ENCODE data around the gene EPHA4. TPM values are rescaled to one million over a fixed set of nuclear protein-coding genes. Genes with fewer than 3 reads are reported as not detected.

EPHA4 gene
- total RNA-seq, 1 experiment from 2014 or later, result 5.4 TPM

- Histone ChIP-seq H3K27me3 (no peaks in the 10 kb centered on the region), H3K36me3 (no peaks in the 10 kb centered on the region), H3K4me3 (peak overlapping the region; percentile 39), H3K9me3 (no peaks in the 10 kb centered on the region)
- DNase-seq, result no peak
These were observed 70.2 kb downstream of the EPHA4 start for GRCh38 chr2:221501883-221502269.

DNA sequence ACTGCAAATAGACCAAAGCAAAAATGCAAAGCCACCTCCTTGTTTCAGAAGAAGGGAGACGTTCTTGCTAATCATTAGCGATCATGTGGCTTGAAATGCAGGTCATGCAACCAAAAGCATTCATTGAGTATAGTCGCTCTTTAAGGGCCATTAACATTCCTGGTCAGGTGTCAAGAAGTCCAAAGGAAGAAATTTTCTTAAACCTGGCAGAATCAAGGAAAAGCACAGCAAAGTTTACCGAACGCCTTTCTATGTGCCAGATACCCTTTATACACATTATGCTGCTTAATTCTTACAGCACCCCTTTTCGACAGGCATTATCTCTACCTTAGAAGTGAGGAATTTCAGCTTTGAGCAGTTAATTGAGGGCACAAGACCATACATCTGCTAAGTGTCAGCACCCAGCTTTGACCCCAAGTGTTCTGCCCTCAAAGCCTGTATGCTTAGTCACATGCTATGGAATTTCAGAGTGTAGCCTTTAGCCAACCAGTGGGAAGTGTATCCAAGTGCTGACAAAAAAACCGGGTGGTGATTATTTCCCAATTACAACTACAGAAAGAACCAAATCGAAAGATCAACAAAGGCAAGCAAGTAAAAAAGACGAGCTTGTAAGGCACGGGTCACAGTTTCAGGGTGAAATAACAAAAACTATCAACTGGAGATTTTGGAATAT lies 70.8 kb downstream of the EPHA4 start:
- Histone ChIP-seq H3K36me3 (no peaks in the 10 kb centered on the region; the same call in 1 of the 2 replicates), H3K4me3 (peak overlapping the region; percentile 39), H3K27me3 (no peaks in the 10 kb centered on the region), H3K9me3 (no peaks in the 10 kb centered on the region)
- DNase-seq, result peak; percentile 61

DNA sequence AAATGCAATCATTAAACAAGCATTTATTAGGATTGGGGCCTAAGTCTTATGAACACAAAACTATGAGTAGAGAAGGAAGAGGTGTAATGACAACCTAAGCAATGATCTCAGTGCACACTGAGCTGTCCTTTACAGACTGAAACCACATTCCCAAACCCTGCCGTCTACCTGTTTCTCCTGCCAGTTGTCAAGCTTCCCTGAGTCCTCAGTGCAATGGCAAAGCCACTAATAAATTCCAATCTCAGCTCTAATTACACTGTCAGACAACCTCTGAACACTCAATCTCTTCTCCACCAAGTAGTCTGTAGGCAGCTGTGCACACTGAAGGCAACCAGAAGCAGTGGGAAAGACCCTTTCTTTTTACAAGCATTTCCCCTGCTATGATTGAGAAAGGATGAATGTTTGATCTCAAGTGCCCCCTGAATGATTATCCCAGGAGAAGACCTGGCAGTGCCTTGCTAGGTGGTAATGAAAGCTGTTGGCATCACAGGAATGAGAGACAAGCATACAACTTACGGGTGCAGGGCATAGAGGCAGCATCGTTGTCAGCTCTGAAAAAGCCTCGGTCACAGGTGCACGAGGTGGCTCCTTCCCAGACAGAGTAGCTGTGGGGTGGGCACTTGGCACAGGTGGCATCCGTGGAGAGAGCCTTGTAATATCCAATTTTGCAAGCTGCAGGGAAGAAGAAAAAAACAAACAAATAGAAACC lies 71.4 kb downstream of the EPHA4 start:
- H3K4me3 ChIP-seq, result no peak overlapping the region
- no peaks in the 10 kb centered on the region for H3K27me3 ChIP-seq
- H3K9me3 ChIP-seq, result no peaks in the 10 kb centered on the region
- no peaks in the 10 kb centered on the region; the same call in 1 of the 2 replicates for H3K36me3 ChIP-seq
- DNase-seq, result no peak

GRCh38 chr2:221495731-221496130 lies 76.4 kb downstream of the EPHA4 start:
- Histone ChIP-seq H3K9me3 (no peaks in the 10 kb centered on the region), H3K27me3 (no peaks in the 10 kb centered on the region), H3K4me3 (no peak overlapping the region), H3K36me3 (no peaks in the 10 kb centered on the region; the same call in 1 of the 2 replicates)
- no peak for DNase-seq

DNA sequence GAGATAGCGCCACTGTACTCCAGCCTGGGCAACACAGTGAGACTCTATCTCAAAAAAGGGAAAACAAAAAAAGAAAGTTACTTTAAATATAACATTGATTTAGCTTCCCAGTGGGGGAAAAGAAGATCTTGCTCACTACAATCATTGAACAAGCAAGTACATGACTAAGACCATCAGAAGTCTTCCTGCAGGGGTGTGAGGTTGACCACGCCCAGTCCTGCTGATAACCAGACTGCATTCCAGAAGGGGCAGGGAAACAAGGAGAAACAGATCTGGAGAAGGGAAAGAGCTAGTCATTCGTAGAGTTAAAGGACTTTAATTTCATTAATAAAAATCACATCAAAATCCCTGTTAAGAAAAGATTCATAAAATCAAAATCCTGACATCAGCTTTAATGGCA lies 77.5 kb downstream of the EPHA4 start:
- H3K27me3 ChIP-seq, result no peaks in the 10 kb centered on the region
- no peaks in the 10 kb centered on the region for H3K9me3 ChIP-seq
- peak; percentile 11 for DNase-seq
- no peaks in the 10 kb centered on the region; the same call in 1 of the 2 replicates for H3K36me3 ChIP-seq
- no peak overlapping the region for H3K4me3 ChIP-seq

GRCh38 chr2:221493391-221493790 lies 78.7 kb downstream of the EPHA4 start:
- no peak for DNase-seq
- Histone ChIP-seq H3K4me3 (no peak overlapping the region), H3K36me3 (no peaks in the 10 kb centered on the region; the same call in 1 of the 2 replicates), H3K27me3 (no peaks in the 10 kb centered on the region), H3K9me3 (no peaks in the 10 kb centered on the region)

GRCh38 chr2:221492636-221493035 lies 79.5 kb downstream of the EPHA4 start:
- Histone ChIP-seq H3K4me3 (no peak overlapping the region), H3K27me3 (no peaks in the 10 kb centered on the region), H3K36me3 (no peaks in the 10 kb centered on the region; the same call in 1 of the 2 replicates), H3K9me3 (no peaks in the 10 kb centered on the region)
- no peak for DNase-seq

DNA sequence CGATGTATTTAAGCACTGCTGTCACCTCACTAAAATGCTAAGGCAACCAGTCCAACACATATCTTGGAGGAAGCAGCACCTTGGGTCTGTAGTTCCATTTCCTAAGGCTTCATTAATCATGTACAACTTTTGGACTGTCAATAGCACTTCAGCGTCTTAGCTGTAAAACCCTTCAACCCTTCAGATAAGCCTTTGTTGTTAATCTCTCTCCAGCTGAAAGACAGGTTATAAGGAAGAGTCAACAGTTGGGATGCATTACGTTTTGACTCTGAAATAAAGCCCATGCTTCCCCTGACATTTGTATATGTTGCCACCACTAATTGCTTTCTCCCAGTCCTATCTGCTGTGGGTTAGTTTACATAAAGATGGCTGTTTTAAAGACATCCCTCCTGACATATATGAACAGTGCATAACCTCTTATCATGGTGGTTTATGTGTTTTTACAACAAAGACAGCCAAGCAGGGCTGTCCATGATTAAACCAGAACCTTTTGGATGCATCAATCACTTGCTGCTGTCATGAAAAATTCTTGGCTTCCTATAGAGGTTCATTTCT lies 81.5 kb downstream of the EPHA4 start:
- Histone ChIP-seq H3K4me3 (no peak overlapping the region), H3K36me3 (no peaks in the 10 kb centered on the region; the same call in 1 of the 2 replicates), H3K9me3 (no peaks in the 10 kb centered on the region), H3K27me3 (no peaks in the 10 kb centered on the region)
- no peak for DNase-seq

- Histone ChIP-seq H3K4me3 (no peak overlapping the region), H3K9me3 (no peaks in the 10 kb centered on the region), H3K27me3 (no peaks in the 10 kb centered on the region), H3K36me3 (no peaks in the 10 kb centered on the region)
- DNase-seq, result no peak
These were observed 83.8 kb downstream of the EPHA4 start for GRCh38 chr2:221488136-221488807.

- no peak for DNase-seq
- no peak overlapping the region for H3K4me3 ChIP-seq
- H3K36me3 ChIP-seq, result no peaks in the 10 kb centered on the region
- H3K9me3 ChIP-seq, result no peaks in the 10 kb centered on the region
- H3K27me3 ChIP-seq, result no peaks in the 10 kb centered on the region
These were observed 86.0 kb downstream of the EPHA4 start for GRCh38 chr2:221486106-221486505.

GRCh38 chr2:221485503-221485870 lies 86.6 kb downstream of the EPHA4 start:
- no peaks in the 10 kb centered on the region for H3K9me3 ChIP-seq
- H3K36me3 ChIP-seq, result no peaks in the 10 kb centered on the region
- H3K27me3 ChIP-seq, result no peaks in the 10 kb centered on the region
- no peak overlapping the region for H3K4me3 ChIP-seq
- DNase-seq, result no peak

DNA sequence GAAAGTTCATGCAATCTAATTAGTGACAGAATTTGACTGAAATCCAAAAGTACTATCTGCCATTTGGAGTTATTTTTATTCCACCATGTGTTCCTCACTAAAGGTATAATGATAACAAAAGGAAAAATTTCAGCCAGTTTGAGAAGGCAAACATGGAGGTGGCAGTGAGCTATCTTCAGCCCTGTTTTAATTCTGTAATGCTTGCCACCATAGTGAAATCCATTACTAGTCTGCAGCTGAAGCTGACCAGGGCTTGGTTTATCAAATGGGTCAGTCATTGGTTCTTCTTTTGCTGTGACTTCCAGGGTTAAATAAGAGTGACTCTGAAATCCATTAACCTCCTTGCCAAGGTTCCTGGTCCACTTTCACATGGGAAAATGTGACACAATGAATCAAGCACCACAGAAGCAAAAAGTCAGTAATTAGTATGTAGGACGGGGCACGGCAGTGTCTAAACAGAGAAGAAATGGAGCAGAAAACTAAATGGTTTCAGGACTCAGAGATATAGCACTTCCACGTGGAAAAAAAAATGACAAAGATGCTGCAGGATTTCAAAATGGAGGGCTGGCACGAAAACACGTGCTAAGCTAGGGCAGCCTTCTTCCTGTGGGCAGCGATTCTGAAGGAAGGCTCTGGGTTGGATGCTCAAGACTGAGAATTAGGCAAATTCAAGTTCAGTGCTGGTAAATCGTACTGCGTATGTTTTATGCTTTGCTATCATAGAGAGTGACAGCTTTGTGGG lies 87.2 kb downstream of the EPHA4 start:
- Histone ChIP-seq H3K9me3 (no peaks in the 10 kb centered on the region), H3K27me3 (no peaks in the 10 kb centered on the region), H3K4me3 (no peak overlapping the region), H3K36me3 (no peaks in the 10 kb centered on the region)
- DNase-seq, result no peak

GRCh38 chr2:221482666-221483455 lies 89.2 kb downstream of the EPHA4 start:
- Histone ChIP-seq H3K36me3 (no peaks in the 10 kb centered on the region), H3K27me3 (no peaks in the 10 kb centered on the region), H3K9me3 (no peaks in the 10 kb centered on the region), H3K4me3 (no peak overlapping the region)
- DNase-seq, result no peak

- no peak overlapping the region for H3K4me3 ChIP-seq
- no peaks in the 10 kb centered on the region for H3K9me3 ChIP-seq
- no peaks in the 10 kb centered on the region for H3K27me3 ChIP-seq
- H3K36me3 ChIP-seq, result no peaks in the 10 kb centered on the region
- no peak for DNase-seq
These were observed 91.3 kb downstream of the EPHA4 start for GRCh38 chr2:221480821-221481220.

- Histone ChIP-seq H3K4me3 (no peak overlapping the region), H3K9me3 (no peaks in the 10 kb centered on the region), H3K27me3 (no peaks in the 10 kb centered on the region), H3K36me3 (no peaks in the 10 kb centered on the region)
- DNase-seq, result no peak
These were observed 91.9 kb downstream of the EPHA4 start for GRCh38 chr2:221480163-221480562.

DNA sequence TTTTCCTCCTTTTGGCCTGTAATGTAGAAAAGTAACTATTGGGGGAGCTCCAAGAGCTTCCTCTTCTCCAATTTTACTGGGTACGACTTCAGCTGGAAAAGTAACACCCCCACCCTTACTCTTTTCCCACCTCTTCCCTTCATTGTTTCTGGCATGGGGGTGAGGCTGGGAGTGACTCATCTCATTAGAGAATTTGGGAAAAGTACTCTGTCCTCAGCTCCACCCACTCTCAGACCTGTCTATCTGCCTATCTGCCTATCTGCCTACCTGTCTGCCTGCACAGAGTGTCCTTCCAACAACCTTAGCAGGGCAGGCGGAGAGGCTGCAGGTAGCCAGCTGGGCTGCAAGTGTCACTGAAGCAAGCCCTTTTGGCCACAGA lies 93.6 kb downstream of the EPHA4 start:
- DNase-seq, result no peak
- Histone ChIP-seq H3K9me3 (no peaks in the 10 kb centered on the region), H3K36me3 (no peaks in the 10 kb centered on the region), H3K27me3 (no peaks in the 10 kb centered on the region), H3K4me3 (no peak overlapping the region)
